ENCODE measurements around the gene EGF.

EGF gene

GRCh38 chr4:109966891-109967481, 54.3 kb downstream of the EGF start:
- no peak for DNase-seq

- DNase-seq, result no peak
These were observed 55.3 kb downstream of the EGF start for GRCh38 chr4:109967798-109968520.

- DNase-seq, result no peak
These were observed 56.4 kb downstream of the EGF start for GRCh38 chr4:109969087-109969486.

- no peak for DNase-seq
These were observed 57.2 kb downstream of the EGF start for GRCh38 chr4:109969919-109970318.

- DNase-seq, result no peak
These were observed 60.3 kb downstream of the EGF start for GRCh38 chr4:109972786-109973528.

GRCh38 chr4:109973529-109973905, 60.8 kb downstream of the EGF start:
- no peak for DNase-seq

- DNase-seq, result no peak
These were observed 63.5 kb downstream of the EGF start for GRCh38 chr4:109976189-109976588.

- no peak for DNase-seq
These were observed 65.3 kb downstream of the EGF start for GRCh38 chr4:109977854-109978501.

GRCh38 chr4:109978704-109979454, 66.2 kb downstream of the EGF start:
- no peak for DNase-seq

GRCh38 chr4:109979920-109980717, 67.4 kb downstream of the EGF start:
- DNase-seq, result no peak

- no peak for DNase-seq
These were observed 69.3 kb downstream of the EGF start for GRCh38 chr4:109981936-109982335.

GRCh38 chr4:109982521-109982920, 69.8 kb downstream of the EGF start:
- DNase-seq, result no peak

GRCh38 chr4:109985993-109986974, 73.6 kb downstream of the EGF start:
- DNase-seq, result no peak

- no peak for DNase-seq
These were observed 76.4 kb downstream of the EGF start for GRCh38 chr4:109989044-109989443.

- no peak for DNase-seq
These were observed 76.9 kb downstream of the EGF start for GRCh38 chr4:109989618-109990017.

- DNase-seq, result no peak
These were observed 77.9 kb downstream of the EGF start for GRCh38 chr4:109990261-109991257.

GRCh38 chr4:109993116-109993515, 80.4 kb downstream of the EGF start:
- no peak for DNase-seq

GRCh38 chr4:109994415-109994827, 81.7 kb downstream of the EGF start:
- no peak for DNase-seq

GRCh38 chr4:109996526-109996925, 83.8 kb downstream of the EGF start:
- DNase-seq, result no peak

All from activated naive CD4-positive, alpha-beta T cell (primary cell).